IPS-NIHi11 (cell line): ENCODE data around the gene SUCO.

Source experiments
- DNase-seq: peaks from one replicate; pipeline ENCODE4 v3.0.0; 2012; ENCODE audit warnings: mixed read lengths, low spot score

SUCO gene

GRCh38 chr1:172515436-172515835, 17.5 kb upstream of the SUCO start:
- DNase-seq = no peak

- DNase-seq = no peak
These were observed 17.0 kb upstream of the SUCO start for GRCh38 chr1:172515927-172516326.

- DNase-seq = no peak
These were observed 15.9 kb upstream of the SUCO start for GRCh38 chr1:172517081-172517480.

- DNase-seq = no peak
These were observed 15.4 kb upstream of the SUCO start for GRCh38 chr1:172517545-172517944.

GRCh38 chr1:172529304-172529703, 3.6 kb upstream of the SUCO start:
- DNase-seq = no peak

GRCh38 chr1:172530000-172530399, 3.0 kb upstream of the SUCO start:
- no peak for DNase-seq

GRCh38 chr1:172531412-172532182, 1.4 kb upstream of the SUCO start:
- DNase-seq = no peak

GRCh38 chr1:172532183-172532699, 709 bp upstream of the SUCO start:
- DNase-seq = peak; percentile 91

GRCh38 chr1:172533513-172534151, 682 bp downstream of the SUCO start:
- peak; percentile 30 for DNase-seq

- no peak for DNase-seq
These were observed 3.3 kb downstream of the SUCO start for GRCh38 chr1:172536256-172536655.

GRCh38 chr1:172537366-172537765, 4.4 kb downstream of the SUCO start:
- DNase-seq = no peak

- DNase-seq = peak; percentile 31
These were observed 5.0 kb downstream of the SUCO start for GRCh38 chr1:172537827-172538391.

GRCh38 chr1:172540635-172541034, 7.7 kb downstream of the SUCO start:
- DNase-seq = no peak

GRCh38 chr1:172544481-172545104, 11.6 kb downstream of the SUCO start:
- DNase-seq = no peak

- DNase-seq = no peak
These were observed 12.6 kb downstream of the SUCO start for GRCh38 chr1:172545396-172546004.

GRCh38 chr1:172547071-172547470, 14.1 kb downstream of the SUCO start:
- no peak for DNase-seq

- no peak for DNase-seq
These were observed 16.8 kb downstream of the SUCO start for GRCh38 chr1:172549621-172550280.

- no peak for DNase-seq
These were observed 18.3 kb downstream of the SUCO start for GRCh38 chr1:172551279-172551678.

GRCh38 chr1:172554915-172555314, 22.0 kb downstream of the SUCO start:
- DNase-seq = no peak

GRCh38 chr1:172556461-172556860, 23.5 kb downstream of the SUCO start:
- no peak for DNase-seq

GRCh38 chr1:172557270-172557669, 24.3 kb downstream of the SUCO start:
- no peak for DNase-seq
